Activated naive CD4-positive, alpha-beta T cell treated with Interleukin-2 at 50 U/mL for 16 hours (primary cell): Measurements from ENCODE around the gene SCRT2.
"Not testable (repeated sequence)": the region's sequence is repeated elsewhere in the genome, so short reads cannot be mapped to it uniquely, and the experiment has no call there.

Experiments
- DNase-seq: peaks from one replicate; pipeline ENCODE4 v3.0.0-alpha.2; 2020

The SCRT2 gene

DNA sequence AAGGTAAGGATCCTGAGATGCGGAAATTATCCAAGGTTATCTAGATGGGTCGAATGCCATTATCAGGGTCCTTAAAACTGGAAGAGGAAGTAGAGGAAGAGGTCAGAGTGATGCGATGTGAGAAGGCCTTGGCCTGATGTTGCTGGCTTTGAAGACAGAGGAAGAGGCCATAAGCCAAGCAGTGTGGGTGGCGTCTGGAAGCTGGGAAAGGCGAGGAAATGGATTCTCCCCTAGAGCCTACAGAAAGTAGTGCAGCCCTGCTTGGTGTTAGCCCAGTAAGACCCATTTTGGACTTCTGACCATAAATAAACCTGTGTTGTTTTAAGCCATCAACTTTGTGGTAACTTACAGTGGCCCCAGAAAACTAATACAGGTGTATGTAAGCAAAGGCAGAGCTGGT lies 24.6 kb downstream of the SCRT2 start:
- no peak for DNase-seq

DNA sequence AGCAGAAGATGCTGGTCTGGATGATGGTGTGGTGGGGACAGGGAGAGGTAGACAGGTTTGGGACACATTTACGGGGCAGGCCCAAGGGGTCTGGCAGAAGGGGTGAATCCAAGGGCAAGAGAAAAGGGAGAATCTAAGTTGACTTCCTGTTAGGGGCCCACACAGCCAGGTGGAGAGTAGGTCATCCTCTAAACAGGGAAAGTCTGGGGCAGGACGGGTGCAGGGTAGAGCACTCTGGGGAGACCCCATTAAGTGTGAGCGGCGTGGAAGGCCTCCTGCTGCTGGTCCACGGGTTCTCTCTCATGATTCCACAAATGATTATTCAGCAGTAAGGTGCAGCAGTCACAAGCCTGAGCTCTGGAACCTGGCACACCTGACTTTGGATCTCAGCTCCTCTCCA lies 25.3 kb downstream of the SCRT2 start:
- DNase-seq = no peak

DNA sequence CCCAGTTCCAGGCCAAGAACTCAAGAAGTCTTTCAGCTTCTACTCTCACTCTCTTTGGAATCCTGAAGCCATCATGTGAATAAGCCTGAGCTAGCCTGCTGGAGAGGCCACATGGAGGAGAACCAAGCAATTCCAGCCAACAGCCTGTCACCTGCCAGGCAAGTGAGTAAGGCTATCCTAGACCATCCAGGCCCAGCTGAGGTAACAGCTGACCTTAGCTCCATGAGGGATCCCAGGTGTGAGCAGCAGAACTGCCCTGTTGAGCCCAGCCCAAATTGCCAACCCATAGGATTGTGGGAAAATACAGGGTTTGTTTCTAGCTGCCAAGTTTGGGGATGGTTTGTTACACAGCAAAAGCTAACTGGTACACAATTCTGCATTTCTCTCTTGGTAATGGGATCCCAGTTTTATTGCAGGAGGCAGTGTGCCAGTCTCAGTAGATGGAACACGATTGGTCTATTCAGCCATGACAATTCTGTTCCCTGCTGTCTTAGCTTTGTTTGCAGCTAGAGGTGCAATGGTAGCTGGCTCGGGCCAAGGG lies 28.1 kb downstream of the SCRT2 start:
- no peak for DNase-seq

DNA sequence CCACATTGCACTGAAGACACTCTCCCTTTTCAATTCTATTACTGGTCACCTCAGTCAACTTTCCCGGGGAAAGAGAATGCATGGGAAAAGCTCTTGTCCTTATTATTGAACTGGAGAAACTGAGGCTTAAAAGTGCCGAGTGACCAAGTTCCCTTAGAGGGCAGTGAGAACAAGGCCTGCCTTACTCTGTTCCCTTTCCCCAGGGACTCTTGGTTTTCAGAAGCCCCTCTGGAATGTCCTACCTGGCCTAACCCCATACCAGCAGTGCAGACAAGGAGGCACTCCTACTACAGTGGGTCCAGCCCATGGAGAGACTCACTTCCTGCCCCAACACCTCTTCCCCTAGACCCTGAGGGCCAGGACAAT lies 28.8 kb downstream of the SCRT2 start:
- no peak for DNase-seq

DNA sequence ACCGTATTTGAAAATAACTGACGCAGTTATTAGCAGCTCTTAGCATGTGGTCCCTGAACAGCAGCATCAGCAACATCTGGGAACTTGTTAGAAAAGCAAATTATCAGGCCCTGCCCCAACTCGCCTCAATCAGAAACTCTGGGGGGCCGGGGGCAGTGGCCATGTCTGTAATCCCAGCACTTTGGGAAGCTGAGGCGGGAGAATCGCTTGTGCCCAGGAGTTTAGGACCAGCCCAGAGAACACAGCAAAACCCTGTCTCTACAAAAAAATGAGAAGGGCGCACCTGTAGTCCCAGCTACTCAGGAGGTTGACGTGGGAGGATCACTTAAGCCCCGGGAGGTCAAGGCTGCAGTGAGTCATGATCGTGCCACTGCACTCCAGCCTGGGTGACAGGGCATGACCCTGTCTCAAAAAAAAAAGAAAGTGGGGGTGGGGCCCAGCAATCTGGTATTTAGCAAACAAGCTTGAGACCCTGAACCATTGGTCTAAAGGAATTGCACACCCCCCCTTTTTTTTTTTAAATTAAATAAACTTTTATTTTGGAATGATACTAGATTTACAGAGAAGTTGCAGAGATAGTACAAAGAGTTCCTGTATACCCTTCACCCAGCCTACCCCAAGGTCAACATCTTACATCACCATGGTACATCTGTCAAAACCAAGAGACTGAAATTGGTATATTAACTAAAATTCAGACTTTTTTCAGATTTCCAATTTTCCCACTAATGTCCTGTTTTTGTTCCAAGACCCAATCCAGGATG lies 29.3 kb downstream of the SCRT2 start:
- DNase-seq = no peak

DNA sequence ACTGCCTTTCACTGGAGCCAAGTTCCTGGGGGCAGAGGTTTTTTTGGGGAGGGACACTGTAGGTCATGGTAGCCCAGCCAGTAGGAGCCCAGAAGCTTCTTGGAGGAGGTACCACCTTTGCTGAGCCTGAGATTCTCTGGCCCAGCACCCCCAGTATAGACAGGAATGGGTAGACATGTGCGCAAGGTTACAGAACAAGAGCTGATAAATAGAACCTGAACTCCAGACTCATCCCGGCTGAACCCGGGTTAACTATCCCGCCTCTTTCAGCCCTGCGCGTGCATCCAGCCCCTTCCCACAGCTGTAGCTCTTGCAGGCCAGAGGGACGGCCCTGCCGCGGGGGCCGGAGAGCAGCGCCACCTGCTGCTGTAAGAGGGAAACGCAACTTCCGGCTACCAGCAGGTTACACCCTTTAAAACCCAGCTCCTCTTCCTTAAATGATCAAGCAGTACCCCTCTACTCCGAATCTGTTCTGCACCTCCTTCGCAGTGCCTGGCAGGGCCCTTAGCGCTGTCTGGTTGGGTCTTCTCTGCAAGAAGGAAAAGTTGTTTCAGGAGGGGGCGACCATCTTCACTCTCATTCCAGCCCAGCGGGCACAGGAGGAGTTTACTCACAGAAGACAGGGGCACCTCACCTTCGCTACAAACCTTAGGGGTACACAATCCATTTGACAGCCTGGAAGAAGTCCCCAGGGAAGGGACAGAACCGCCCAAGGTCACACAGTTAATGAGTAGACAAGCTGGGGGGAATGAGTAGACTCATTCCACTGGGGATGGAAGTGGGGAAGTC lies 30.1 kb downstream of the SCRT2 start:
- DNase-seq = peak; percentile 72

DNA sequence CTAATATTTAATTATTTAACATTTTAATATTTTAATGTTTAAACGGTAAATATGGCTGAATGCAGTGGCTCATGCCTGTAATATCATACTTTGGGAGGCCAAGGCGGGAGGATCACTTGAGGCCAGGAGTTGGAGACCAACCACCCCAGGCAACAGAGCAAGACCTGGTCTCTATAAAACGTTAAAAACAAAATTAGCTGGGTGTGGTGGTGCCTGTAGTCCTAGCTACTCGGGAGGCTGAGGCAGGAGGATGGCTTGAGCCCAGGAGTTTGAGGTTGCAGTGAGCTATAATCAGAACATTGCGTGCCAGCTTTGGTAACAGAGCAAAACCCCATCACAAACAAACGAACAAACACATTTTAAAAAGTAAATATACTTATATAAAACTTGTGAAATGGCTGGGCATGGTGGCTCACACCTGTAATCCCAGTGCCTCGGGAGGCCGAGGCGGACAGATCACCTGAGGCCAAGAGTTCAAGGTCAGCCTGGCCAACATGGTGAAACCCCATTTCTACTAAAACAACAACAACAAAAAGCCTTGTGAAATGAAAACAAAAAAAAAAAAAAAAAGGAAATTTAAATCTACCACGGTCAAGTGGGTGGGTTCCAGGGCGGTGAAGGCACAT lies 30.8 kb downstream of the SCRT2 start:
- no peak for DNase-seq

DNA sequence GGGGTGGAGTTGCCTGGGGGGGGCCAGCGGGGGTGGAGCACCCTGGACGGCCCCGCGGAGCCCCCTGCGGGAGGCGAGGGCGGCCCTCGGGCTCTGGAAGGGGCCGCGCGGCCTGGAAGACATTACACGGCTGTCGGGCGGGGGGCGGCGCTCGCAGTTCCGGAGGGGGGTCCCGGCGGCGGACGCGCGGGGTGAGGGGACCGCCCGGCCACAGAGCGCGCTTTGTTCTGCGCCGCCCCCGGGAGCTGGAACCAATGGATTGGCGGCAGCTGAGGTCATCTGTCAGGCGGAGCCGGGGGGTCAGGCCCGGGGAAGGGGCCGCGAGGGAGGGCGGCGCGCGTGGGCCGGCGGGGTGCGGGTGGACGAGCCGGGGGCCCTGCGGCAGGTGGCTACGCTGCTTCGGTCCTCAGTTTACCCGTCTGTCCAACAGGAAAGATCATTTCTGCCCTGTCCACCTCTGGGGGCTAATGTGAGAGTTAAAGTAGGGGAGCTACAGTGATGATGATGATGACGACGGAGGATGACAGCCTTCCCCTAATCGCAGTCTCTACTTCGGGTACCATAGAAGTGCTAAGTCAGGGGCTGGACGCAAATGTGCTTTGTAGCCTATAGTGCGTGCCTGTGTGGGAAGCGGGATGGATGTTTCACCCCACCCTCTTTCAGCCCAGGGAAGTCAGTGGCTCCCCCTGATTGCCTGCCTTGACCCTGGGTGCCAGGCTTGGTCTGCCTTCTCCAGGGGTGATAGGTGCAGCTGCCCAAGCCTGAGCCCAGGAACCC lies 33.0 kb downstream of the SCRT2 start:
- no peak for DNase-seq

DNA sequence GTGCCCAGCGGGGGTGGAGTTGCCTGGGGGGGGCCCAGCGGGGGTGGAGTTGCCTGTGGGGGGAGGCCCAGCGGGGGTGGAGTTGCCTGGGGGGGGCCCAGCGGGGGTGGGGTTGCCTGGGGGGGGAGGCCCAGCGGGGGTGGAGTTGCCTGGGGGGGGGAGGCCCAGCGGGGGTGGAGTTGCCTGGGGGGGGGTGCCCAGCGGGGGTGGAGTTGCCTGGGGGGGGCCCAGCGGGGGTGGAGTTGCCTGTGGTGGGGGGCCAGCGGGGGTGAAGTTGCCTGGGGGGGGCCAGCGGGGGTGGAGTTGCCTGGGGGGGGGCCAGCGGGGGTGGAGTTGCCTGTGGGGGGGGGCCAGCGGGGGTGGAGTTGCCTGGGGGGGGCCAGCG lies 33.6 kb downstream of the SCRT2 start:
- DNase-seq = not testable (repeated sequence)

DNA sequence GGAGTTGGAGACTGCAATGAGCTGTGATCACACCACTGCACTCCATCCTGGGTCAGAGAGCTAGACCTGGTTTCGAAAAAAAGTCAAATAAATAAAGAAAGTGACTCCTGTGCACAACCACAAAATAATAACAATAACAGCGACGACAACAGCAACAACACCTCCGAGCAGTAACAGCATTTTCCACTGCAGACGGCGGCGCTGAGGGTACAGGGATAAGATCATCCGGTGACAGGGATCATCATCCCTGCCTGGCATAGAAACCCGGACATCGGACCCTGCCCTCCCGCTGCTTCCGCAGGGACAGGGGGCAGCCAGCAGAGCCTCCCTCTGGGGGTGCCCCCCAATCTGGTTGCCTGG lies 34.1 kb downstream of the SCRT2 start:
- DNase-seq = no peak

DNA sequence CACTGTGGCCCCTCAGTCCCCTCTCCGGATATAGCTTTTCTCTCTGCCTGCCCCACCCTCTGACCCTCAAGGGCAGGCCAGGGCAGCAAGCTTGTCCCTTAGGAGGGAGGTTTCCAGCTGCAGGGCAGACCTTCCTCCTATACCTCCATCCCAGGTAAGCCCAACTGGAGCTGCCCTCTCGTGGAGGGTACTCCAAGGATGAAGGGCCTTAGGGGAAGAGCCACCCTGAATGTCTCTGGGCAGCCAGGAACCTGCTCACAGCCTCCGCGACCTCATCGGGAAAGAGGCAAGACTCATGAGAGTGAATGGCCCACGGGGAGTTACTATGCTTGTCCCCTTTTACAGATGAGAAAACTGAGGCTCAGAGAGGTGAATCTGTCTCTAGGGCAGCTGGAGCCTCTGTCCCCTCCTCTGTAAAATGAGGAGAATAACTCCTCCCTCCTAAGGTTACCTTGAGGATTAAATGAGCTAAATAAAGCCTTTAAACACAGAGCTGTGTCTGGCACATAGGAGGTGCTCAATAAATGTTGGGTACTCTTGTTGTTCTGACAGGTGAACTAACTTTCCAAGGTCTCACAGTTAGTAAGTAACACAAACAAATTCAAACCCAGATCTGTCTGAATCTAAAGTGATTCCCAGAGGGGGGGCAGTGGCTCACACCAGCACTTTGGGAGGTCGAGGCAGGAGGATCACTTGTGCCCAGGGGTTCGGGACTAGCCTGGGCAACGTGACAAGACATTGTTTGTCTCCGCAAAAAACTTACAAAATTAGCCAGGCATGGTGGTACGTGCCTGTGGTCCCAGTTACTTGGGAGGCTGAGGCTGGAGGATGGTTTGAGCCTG lies 34.7 kb downstream of the SCRT2 start:
- DNase-seq = no peak

DNA sequence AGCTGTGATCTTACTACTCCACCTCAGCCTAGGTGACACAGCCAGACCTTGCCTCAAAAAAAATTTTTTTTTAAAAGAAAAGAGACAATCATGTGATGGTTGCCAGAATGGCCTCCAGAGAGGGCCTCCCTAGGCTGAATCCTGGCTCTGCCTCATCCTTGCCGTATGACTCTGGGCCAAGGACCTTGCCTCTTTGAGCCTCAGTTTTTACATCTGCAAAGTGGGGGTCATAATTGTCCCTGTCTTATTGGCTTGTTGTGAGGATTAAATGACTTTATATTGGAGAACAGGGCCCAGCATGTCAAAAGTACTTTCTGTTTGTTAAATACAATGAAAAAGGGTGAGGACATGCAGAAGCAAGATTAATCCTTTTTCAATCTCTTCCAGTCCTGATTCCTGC lies 37.0 kb downstream of the SCRT2 start:
- no peak for DNase-seq

DNA sequence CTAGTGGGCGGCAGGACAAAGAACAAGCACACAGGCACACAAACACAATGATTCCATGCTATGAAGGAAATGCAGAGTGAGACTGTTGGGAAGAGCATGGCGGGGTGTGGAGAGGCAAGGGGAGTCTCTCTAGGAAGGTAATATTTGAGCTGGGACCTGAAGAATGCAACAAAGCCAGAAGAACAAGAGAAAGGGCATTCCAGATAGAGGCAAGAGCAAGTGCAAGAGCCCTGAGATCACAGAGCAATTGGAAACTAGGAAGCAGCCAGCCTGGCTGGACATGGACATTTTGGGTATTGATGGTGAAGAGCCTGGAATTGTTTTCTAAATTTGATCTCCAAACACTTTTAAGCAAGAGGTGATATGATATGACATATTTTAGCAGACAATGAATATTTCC lies 38.0 kb downstream of the SCRT2 start:
- DNase-seq = no peak

DNA sequence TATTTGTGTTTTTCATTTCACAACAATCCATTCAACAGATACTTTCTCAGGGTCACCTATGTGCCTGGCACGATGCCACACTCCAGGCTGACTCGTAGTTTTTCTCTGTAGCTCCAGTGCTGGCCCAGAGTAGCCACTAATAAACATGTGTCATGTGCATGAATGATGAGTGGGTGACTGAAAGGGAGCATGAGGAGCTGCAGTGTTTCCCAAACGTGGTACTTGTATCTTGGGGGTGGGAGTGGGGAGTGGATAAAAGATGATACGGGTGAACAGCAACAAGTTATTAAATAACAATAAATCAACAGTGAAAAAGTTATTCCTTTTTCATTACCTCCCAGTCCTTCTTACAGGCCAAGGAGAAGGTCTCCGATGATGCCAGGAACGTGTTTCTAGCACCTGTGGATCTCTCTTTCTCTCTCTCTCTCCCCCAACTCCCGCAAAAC lies 39.7 kb downstream of the SCRT2 start:
- DNase-seq = no peak

DNA sequence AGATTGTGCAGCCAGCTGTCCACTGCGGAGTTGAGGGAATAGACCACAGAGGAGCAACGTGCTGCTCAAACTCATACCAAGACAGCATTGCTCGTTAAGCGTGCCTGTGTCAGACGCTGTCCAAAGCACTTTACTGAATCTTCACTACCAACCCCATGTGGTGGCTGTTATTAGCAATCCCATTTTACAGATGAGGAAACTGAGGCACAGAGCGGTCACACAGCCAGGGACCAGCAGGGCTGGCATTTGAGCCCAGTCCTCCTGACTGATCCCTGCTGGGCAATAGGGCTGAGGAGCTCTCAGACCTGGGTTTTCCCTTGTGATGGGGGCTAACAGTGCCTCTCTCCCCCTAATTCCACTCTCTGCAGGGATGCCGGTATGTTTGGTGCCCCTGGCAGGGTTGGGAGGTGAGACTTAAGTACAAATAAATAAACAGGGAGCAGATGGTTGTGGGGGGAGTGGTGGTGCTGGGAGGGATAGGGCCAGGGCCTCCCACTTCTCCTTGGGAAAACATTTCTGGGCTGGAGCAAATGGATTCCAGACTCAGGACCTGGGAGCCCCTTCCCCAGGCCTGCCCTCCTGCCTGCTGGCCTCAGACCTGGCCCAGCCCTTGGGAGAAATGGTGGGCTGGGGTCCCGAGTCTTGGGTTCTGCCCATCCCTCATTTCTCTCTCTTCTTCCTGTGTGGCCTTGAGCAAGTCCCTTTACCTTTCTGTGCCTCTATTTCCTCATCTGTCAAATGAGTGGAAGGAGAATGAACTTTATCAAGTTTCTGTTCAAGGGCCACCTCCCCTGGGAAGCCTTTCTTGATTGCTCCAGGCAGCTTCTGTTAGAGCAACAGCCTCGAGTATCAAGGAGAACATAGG lies 40.3 kb downstream of the SCRT2 start:
- DNase-seq = no peak

DNA sequence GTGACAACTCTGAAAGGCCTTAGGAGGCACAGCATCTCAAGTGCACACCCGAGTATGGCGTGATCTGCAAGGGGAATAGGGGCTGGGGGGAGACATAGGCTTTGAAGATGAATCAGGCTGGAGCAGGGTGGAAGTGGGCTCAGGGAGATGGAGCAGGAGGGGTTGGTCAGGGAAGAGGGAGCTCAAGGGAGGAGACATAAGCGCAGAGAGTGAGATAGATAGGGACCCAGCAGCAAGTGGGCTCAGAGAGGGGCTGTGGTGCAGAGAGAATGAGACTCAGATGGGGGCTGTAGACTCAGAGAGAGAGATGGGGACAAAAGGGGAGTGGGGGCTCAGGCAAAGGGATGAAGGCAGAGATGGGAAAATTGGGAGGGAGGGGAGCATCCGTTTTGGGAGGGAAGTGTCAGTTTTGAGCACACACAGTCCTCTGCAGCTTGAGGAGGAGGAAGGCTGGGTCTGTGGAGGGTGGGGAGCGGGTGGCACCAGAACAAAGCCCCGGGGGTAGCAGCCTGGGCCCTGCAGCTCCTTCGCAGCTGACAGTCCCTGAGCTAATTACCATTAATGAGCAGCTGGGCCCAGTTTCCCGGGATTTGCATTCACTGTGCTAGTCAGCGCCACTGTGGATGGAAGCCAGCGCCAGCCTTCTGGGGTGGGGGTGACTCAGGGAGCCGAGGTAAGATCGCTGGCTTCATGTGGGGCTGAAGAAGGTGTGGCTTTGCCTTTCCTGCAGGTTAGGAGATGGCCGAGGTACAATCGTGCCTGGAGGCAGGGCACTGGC lies 41.3 kb downstream of the SCRT2 start:
- DNase-seq = no peak

DNA sequence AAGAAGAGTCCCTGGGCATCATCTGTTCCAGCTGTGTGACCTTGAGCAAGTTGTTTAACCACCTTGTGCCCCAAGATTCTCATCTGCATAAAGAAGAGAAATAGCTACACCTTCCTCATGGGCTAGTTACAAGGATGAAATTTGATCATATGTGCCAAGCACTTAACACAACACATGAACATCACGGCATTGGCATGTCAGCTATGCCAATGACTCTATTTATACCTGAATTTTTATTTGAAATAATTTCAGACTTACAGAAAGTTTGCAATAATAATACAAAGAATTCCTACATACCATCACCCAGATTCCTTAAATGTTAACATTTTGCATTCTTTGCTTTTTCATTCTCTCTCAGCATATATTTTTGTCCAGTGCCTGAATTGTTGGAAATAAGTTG lies 44.5 kb downstream of the SCRT2 start:
- no peak for DNase-seq

DNA sequence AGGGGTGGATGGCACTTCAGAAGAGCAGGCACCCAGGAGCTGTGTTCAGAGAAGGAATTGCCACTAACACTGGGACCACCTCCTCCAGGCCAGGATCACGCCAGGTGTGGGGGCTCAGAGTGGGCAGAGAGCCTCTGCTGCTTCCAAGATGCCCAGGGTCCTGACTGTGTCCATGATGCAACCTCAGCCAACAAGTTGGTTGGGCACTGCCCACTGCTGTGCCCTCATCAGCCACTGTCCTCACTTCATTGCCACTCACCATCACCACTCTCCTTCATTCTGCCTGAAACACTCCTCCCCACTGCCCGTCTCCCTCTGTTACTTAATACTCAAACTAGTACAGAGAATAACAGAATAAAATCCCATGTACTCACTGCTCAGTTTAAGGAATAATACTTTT lies 49.0 kb downstream of the SCRT2 start:
- DNase-seq = no peak

DNA sequence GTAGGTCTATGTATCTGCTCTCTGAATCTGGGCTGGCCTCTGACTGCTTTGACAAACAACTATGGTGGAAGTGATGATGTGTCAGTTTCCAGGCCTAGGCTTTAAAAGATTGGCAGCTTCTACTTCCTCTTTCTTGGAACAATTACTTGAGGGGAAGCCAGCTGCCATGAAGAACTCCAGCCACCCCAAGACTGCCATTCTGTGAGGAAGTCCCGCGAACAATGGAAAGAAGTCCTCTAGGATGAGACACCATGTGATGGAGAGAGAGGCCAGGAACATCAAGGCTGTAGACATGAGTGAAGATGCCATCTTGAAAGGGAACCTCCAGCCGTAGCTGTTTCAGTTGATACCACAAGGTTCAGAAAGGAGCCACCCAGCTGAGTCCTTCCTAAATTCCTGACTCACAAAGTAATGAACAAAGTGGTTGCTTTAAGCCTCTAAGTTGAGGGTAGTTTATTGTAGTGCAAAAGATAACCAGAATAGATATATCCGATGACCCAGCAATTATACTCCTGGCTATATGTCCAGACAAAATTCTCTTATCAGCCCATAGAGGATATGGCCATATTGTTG lies 50.2 kb downstream of the SCRT2 start:
- no peak for DNase-seq

DNA sequence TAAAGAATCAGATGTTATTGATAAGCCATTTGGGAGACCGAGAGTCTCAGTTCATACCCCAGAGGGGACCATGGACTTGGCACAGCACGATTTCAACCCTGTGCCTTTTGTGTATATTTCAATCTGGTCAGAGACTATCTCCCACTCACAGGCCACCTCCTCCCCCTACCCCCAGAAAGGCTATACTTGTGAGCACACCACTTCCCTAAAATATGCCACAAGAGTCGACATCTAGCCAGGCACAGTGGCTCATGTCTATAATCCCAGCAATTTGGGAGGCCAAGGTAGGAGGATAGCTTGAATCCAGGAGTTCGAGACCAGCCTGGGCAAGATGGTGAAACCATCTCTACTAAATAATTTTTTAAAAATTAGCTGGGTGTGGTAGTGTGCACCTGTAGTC lies 51.9 kb downstream of the SCRT2 start:
- no peak for DNase-seq
